Measurements from ENCODE around the gene MRGPRF. TPM values are rescaled to one million over a fixed set of nuclear protein-coding genes. Genes with fewer than 3 reads are reported as not detected.

Gene MRGPRF
- total RNA-seq, 3 donors from 2014 or later = 5.9 to 21.3 (median 12.9) TPM

- H3K4me1 ChIP-seq = peaks cover 0 to 7% of the 10 kb centered on the region in 2 donors
- H3K27me3 ChIP-seq = no peaks in the 10 kb centered on the region
- no peaks in the 10 kb centered on the region for H3K36me3 ChIP-seq
- H3K9me3 ChIP-seq = no peaks in the 10 kb centered on the region
- peak within 1 kb of the TSS; percentile 87 to 97 (median 94) for H3K4me3 ChIP-seq
- peak within 1 kb of the TSS; percentile 83 to 89 for H3K27ac ChIP-seq
- TF ChIP-seq, protein P1, sequence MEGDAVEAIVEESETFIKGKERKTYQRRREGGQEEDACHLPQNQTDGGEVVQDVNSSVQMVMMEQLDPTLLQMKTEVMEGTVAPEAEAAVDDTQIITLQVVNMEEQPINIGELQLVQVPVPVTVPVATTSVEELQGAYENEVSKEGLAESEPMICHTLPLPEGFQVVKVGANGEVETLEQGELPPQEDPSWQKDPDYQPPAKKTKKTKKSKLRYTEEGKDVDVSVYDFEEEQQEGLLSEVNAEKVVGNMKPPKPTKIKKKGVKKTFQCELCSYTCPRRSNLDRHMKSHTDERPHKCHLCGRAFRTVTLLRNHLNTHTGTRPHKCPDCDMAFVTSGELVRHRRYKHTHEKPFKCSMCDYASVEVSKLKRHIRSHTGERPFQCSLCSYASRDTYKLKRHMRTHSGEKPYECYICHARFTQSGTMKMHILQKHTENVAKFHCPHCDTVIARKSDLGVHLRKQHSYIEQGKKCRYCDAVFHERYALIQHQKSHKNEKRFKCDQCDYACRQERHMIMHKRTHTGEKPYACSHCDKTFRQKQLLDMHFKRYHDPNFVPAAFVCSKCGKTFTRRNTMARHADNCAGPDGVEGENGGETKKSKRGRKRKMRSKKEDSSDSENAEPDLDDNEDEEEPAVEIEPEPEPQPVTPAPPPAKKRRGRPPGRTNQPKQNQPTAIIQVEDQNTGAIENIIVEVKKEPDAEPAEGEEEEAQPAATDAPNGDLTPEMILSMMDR (IDR thresholded peaks at IDR 0.05) = no peak
- no peak for TF ChIP-seq POLR2A (IDR thresholded peaks at IDR 0.05)
- peak; percentile 48 to 72 (median 62) for TF ChIP-seq POLR2AphosphoS5 (IDR thresholded peaks at IDR 0.05)
- peak; percentile 80 to 85 for DNase-seq (ENCODE audit: low spot score in 2 of 2)
- intact Hi-C loops (cut with DNase I; ENCODE audit: low total_unique reads) = no loop called here
Observed at GRCh38 chr11:69048694-69049489, 35.8 kb upstream of the MRGPRF start, which contains the start of gene TPCN2. Gene TPCN2, plus strand, starts transcription at chr11:69048932. Its CDS starts 66 bp downstream, at chr11:69048998.

DNA sequence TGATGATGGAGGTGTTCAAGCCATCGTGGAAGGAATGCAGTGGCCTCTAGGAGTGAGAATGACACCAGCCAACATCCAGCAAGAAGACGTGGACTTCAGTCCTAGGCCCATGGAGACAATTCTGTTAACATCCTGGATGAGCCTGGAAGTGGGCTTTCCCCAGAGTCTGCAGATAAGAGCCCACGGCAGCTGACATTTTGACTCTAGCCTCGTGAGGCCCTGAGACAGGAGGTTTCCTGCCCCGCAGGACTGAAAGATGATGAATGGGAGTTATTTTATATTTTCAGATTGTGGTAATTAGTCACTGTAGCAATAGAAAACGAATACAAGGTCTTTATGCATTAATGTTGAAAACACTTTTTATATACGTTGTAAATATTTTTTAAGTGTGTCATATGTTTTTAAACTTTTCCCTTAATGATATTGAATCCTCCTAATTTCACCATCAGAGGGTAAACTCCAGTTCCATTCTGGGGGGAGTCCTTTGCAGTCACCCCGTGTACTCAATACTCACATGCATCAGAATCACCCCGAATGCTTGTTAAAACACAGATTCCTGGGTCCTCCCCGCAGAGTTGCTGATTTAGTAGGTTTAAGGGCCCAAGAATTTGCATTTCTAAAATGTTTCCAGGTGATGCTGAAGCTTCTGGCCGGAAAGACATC lies 35.1 kb upstream of the MRGPRF start:
- H3K4me1 ChIP-seq = peaks cover 0 to 7% of the 10 kb centered on the region in 2 donors
- no peaks in the 10 kb centered on the region for H3K36me3 ChIP-seq
- no peaks in the 10 kb centered on the region for H3K27me3 ChIP-seq
- TF ChIP-seq, protein P1 (IDR thresholded peaks at IDR 0.05) = no peak
- TF ChIP-seq POLR2AphosphoS5 (IDR thresholded peaks at IDR 0.05) = no peak
- no peak for TF ChIP-seq POLR2A (IDR thresholded peaks at IDR 0.05)
- DNase-seq (ENCODE audit: low spot score in 2 of 2) = no peak
- no peaks in the 10 kb centered on the region for H3K9me3 ChIP-seq
- intact Hi-C loops (cut with DNase I; ENCODE audit: low total_unique reads) = no loop called here
- peak overlapping the region in 1 of 2 donors; percentile 83 for H3K27ac ChIP-seq
- H3K4me3 ChIP-seq = peak overlapping the region; percentile 87 to 97 (median 94)

DNA sequence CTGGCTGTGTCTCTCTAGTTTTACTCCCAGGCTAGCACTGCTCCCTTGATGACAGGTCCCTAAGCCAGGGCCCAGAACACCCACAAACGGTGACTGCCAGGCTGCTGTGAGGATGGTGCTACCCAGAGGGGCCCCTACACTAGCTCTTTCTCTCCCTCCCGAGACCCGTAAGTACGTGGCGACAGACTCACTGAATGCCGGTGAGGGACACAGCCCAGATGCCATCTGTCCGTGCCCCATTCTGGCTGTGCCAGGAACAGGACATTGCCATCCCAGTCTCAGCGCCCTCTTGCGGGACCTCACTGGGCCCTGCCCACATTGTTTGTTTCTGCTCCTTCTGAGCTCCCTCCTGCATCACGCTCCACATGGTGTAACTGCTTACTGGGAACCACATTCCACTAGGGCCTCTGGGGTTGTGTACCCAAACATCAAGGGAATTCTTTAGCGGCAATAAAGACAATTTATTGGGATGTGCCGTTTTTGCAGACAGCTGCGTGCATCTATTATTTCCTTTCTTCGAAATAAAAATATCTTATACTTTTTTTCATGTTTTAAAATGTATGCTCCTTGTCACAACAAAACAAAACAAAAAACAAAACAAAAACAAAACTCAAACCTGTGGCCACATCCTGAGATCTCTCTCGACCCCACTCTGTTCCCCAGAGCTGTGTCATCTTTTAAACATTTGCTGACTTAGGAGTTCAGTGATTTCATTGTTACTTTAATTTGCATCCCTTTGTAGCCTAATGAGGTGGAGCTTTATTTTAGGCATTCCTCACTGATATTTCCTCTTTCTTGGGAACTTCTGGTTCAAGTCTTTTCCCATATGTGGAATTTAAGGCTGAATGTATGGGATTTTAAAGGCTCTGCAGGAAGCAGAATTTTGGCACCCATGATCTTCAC lies 31.3 kb upstream of the MRGPRF start:
- H3K36me3 ChIP-seq = no peaks in the 10 kb centered on the region
- H3K4me3 ChIP-seq = no peak overlapping the region
- peak; percentile 31 to 81 for DNase-seq (ENCODE audit: low spot score in 2 of 2)
- TF ChIP-seq POLR2A (IDR thresholded peaks at IDR 0.05) (no peak), POLR2AphosphoS5 (IDR thresholded peaks at IDR 0.05) (no peak)
- TF ChIP-seq, protein P1 (IDR thresholded peaks at IDR 0.05) = no peak
- no peaks in the 10 kb centered on the region for H3K27me3 ChIP-seq
- H3K27ac ChIP-seq = peak overlapping the region in 1 of 2 donors; percentile 45
- intact Hi-C loops (cut with DNase I; ENCODE audit: low total_unique reads) = no loop called here
- no peaks in the 10 kb centered on the region for H3K4me1 ChIP-seq
- H3K9me3 ChIP-seq = no peaks in the 10 kb centered on the region

- TF ChIP-seq, protein P1 (IDR thresholded peaks at IDR 0.05) = no peak
- no peak for TF ChIP-seq POLR2AphosphoS5 (IDR thresholded peaks at IDR 0.05)
- no peak for TF ChIP-seq POLR2A (IDR thresholded peaks at IDR 0.05)
- H3K27me3 ChIP-seq = no peaks in the 10 kb centered on the region
- H3K4me1 ChIP-seq = no peaks in the 10 kb centered on the region
- H3K4me3 ChIP-seq = no peak overlapping the region
- DNase-seq (ENCODE audit: low spot score in 2 of 2) = no peak
- H3K36me3 ChIP-seq = no peaks in the 10 kb centered on the region
- peak overlapping the region; percentile 36 to 52 for H3K27ac ChIP-seq
- intact Hi-C loops (cut with DNase I; ENCODE audit: low total_unique reads) = no loop called here
- H3K9me3 ChIP-seq = no peaks in the 10 kb centered on the region
Observed at GRCh38 chr11:69041516-69041915, 28.5 kb upstream of the MRGPRF start.

Data from breast epithelium (tissue), 4 donors.